GM12892 (cell line): Measurements from ENCODE around the gene CRY1.

Experiments
- DNase-seq: peaks from one replicate; pipeline ENCODE4 v3.0.0; 2011; ENCODE audit not compliant: insufficient read length
- FAIRE-seq: peaks from 2 replicates; lab custom pipeline; 2011; peaks lifted over from hg19 to GRCh38; lab: Jason Lieb, UNC
- POLR2A ChIP-seq: IDR thresholded peaks from 2 replicates; pipeline ENCODE4 v1.6.1; 2011; ENCODE audit warnings: low read depth, low read length, control low read depth
- POLR2AphosphoS5 ChIP-seq: IDR thresholded peaks from 2 replicates; pipeline ENCODE4 v1.6.1; 2011; ENCODE audit warnings: low read depth, low read length, control low read depth
- TAF1 ChIP-seq: IDR thresholded peaks from 2 replicates; pipeline ENCODE4 v1.6.1; 2011; ENCODE audit warnings: low read depth, mild to moderate bottlenecking, control low read depth, low read length, borderline replicate concordance

Gene CRY1

GRCh38 chr12:106942775-106943174, 150.6 kb downstream of the CRY1 start:
- FAIRE-seq (no peak), DNase-seq (no peak)
- TF ChIP-seq TAF1 (no peak), POLR2A (no peak), POLR2AphosphoS5 (no peak)

GRCh38 chr12:106941481-106942156, 151.7 kb downstream of the CRY1 start:
- no peak for DNase-seq
- no peak for FAIRE-seq
- TF ChIP-seq POLR2A (no peak), TAF1 (no peak), POLR2AphosphoS5 (no peak)
